K562 (cell line): ENCODE results near the gene ACTN3. TPM values are rescaled to one million over a fixed set of nuclear protein-coding genes. Genes with fewer than 3 reads are reported as not detected.
A peak's percentile ranks its signal among the peaks of the same experiment; 100 is the strongest.

Experiments
- ATAC-seq: fragments of 200-7000 bp; cut with Tn5 transposase; 3 replicates; pipeline ENCODE4 v1.9.1; 2020; ENCODE audit warnings: moderate library complexity
- BruUV-seq: library from RNA; stranded (reverse); fragments of 400-500 nt; replicated peaks from 2 replicates; lab custom pipeline; 2021; lab: Mats Ljungman, UMichigan
- CTCF ChIA-PET: fragments of 300-600 bp; formaldehyde crosslinking; extraction: SDS; loops from one replicate; lab custom pipeline; 2021; ENCODE audit warnings: low intra/inter-chr PET ratio; lab: Yijun Ruan, JAX
- POLR2A ChIA-PET: fragments of 300-600, 350-650 bp; sonication (Branson Sonifier 250); formaldehyde crosslinking; extraction: SDS; loops from one replicate; lab custom pipeline; 2021; ENCODE audit warnings: antibody characterized with exemption, inconsistent platforms; lab: Yijun Ruan, JAX
- DNase-seq, 4 experiments: peaks; one replicate each; pipeline versions ENCODE4 v3.0.0 to v3.0.0-alpha.2; 2011 to 2018; ENCODE audit warnings: low spot score in 3 of 4, mixed read lengths in 3 of 4; ENCODE audit errors: extremely low read depth in 1 of 4
- FAIRE-seq: peaks from 2 replicates; lab custom pipeline; 2011; peaks lifted over from hg19 to GRCh38; lab: Jason Lieb, UNC
- H2AFZ ChIP-seq: 2 replicates; pipeline ENCODE4 v1.6.0; 2011; ENCODE audit warnings: low read depth, low read length, control low read depth, inconsistent platforms
- H3K27ac ChIP-seq: fragments of 200-600 bp; 3 replicates; pipeline ENCODE4 v1.8.0; 2011; ENCODE audit warnings: low read depth, mild to moderate bottlenecking, control low read depth, inconsistent platforms, low read length, moderate library complexity, mixed read lengths; ENCODE audit errors: extremely low read depth
- H3K27me3 ChIP-seq, 2 experiments: fragments of 300-600 bp in 1 of 2; 2 replicates in 1 of 2; 3 replicates in 1 of 2; pipeline versions ENCODE4 v1.6.0 to v1.8.0; 2011; ENCODE audit warnings: inconsistent platforms in 2 of 2, low read length in 2 of 2, mild to moderate bottlenecking in 1 of 2, mixed read lengths in 1 of 2, moderate library complexity in 1 of 2; ENCODE audit not compliant: control insufficient read depth in 2 of 2, insufficient read depth in 2 of 2
- H3K36me3 ChIP-seq: fragments of 300-600 bp; 3 replicates; pipeline ENCODE4 v1.8.0; 2011; ENCODE audit warnings: mild to moderate bottlenecking, low read length, inconsistent platforms; ENCODE audit not compliant: control insufficient read depth, insufficient read depth
- H3K4me1 ChIP-seq, 2 experiments: fragments of 200-600 bp in 1 of 2; replicated peaks in 1 of 2; 2 replicates in 1 of 2; 3 replicates in 1 of 2; pipeline versions ENCODE4 v1.5.1 to v1.8.0; 2011; ENCODE audit warnings: inconsistent platforms in 2 of 2, low read length in 2 of 2, mild to moderate bottlenecking in 1 of 2, mixed read lengths in 1 of 2, moderate library complexity in 1 of 2; ENCODE audit not compliant: control insufficient read depth in 2 of 2, insufficient read depth in 2 of 2
- H3K4me2 ChIP-seq: 2 replicates; pipeline ENCODE4 v1.6.1; 2011; ENCODE audit warnings: low read length, control low read depth, inconsistent platforms, mixed read lengths; ENCODE audit not compliant: insufficient read depth
- H3K4me3 ChIP-seq: fragments of 200-600 bp; sonication (generic), shearing (Covaris generic); 2 replicates; pipeline ENCODE4 v1.5.1; 2016; ENCODE audit warnings: control low read depth, inconsistent platforms
- H3K79me2 ChIP-seq: fragments of 200-600 bp; 3 replicates; pipeline ENCODE4 v1.8.0; 2011; ENCODE audit warnings: low read length, inconsistent platforms; ENCODE audit not compliant: control insufficient read depth, insufficient read depth
- H3K9ac ChIP-seq, 2 experiments: 2 replicates each; pipeline versions ENCODE4 v1.6.0 to v1.6.1; 2011; ENCODE audit warnings: low read depth in 2 of 2, low read length in 2 of 2, control low read depth in 1 of 2, inconsistent platforms in 1 of 2, mild to moderate bottlenecking in 1 of 2, mixed read lengths in 1 of 2; ENCODE audit not compliant: insufficient read depth in 1 of 2
- H3K9me1 ChIP-seq: one replicate; pipeline ENCODE4 v1.6.0; 2011; ENCODE audit warnings: inconsistent platforms, mild to moderate bottlenecking, low read length, moderate library complexity; ENCODE audit not compliant: control insufficient read depth, insufficient read depth
- H3K9me3 ChIP-seq: replicated peaks from 2 replicates; pipeline ENCODE4 v1.5.1; 2011; ENCODE audit warnings: low read depth, low read length, inconsistent platforms; ENCODE audit not compliant: control insufficient read depth, insufficient read depth
- H4K20me1 ChIP-seq: replicated peaks from 2 replicates; pipeline ENCODE4 v1.6.1; 2011; ENCODE audit warnings: low read length, inconsistent platforms, mixed read lengths; ENCODE audit not compliant: control insufficient read depth, insufficient read depth
- CBX5 ChIP-seq: IDR thresholded peaks from 2 replicates; pipeline ENCODE4 v1.6.1; 2014; ENCODE audit warnings: low read depth, borderline replicate concordance
- KLF10 ChIP-seq: fragments of 250-450 bp; sonication (Bioruptor Pico); IDR thresholded peaks from 2 replicates; pipeline ENCODE4 v1.6.1; 2021; ENCODE audit warnings: matching md5 sums
- KLF13 ChIP-seq: fragments of 450-650 bp; IDR thresholded peaks from 2 replicates; pipeline ENCODE4 v1.6.1; 2016; ENCODE audit warnings: missing genetic modification characterization, low read depth, mild to moderate bottlenecking, missing compliant biosample characterization, moderate library complexity, borderline replicate concordance
- UBTF ChIP-seq, 2 experiments: IDR thresholded peaks; 2 replicates each; pipeline ENCODE4 v1.6.1; 2012; ENCODE audit warnings: improper control_type of control experiment in 2 of 2, low read depth in 2 of 2, low read length in 2 of 2, borderline replicate concordance in 1 of 2
- ZFP36 ChIP-seq: fragments of 150-350 bp; IDR thresholded peaks from 2 replicates; pipeline ENCODE4 v1.6.1; 2018; ENCODE audit warnings: low read length, low read depth; ENCODE audit not compliant: partially characterized antibody
- WGBS: fragments of 100-300 bp; shearing (Covaris generic); methylation state at CpG from one replicate; pipeline ENCODE4 v1.1.6; 2016; ENCODE audit warnings: low coverage, mixed read lengths; ENCODE audit not compliant: insufficient coverage; ENCODE audit errors: missing lambda C conversion rate; 5-methylcytosine and 5-hydroxymethylcytosine counted together
- in situ Hi-C: fragments of 300-500 bp; cut with MboI; formaldehyde crosslinking; loops from 4 replicates; pipeline ENCODE4 v1.15.0; 2018; ENCODE audit warnings: inconsistent platforms, mixed read lengths
- intact Hi-C: fragments of 100-400 bp; cut with micrococcal nuclease; formaldehyde crosslinking; loops from 2 replicates; pipeline ENCODE4 v1.14.2; 2022
- polyA plus RNA-seq, 8 experiments: library from polyadenylated mRNA; depleted of rRNA in 4 of 8; stranded (reverse) in 5 of 8; unstranded in 3 of 8; fragments of >200 nt; fragmentation: Nextera tagmentation in 2 of 8; fragmentation: Illumina TruSeq in 1 of 8; extraction: Ambion mirVana in 2 of 8; extraction: Trizol in 1 of 8; gene quantifications; 2 replicates each; pipeline versions ENCODE4 v1.2.1 to v1.2.3, GENCODE V29; 2011 to 2014; ENCODE audit warnings: inconsistent platforms in 1 of 8, missing spikeins in 1 of 8
- total RNA-seq, 7 experiments: library from RNA; depleted of rRNA in 6 of 7; stranded (reverse); fragments of >200 nt in 6 of 7; fragmentation: Illumina TruSeq in 2 of 7; extraction: Trizol in 2 of 7; gene quantifications; 2 replicates each; pipeline versions ENCODE4 v1.2.1 to v1.2.3, GENCODE V29; 2011 to 2021; ENCODE audit warnings: low replicate concordance in 1 of 7

The ACTN3 gene
- total and polyA plus RNA-seq, 9 of the 15 experiments (the other 6 are each of a cell fraction or from before 2014, with no cell fraction given) = not detected

- TF ChIP-seq UBTF (IDR thresholded peaks at IDR 0.05; ENCODE audit: borderline replicate concordance in 1 of 2, low read depth in 2 of 2, low read length in 2 of 2) (no peak), KLF10 (CRISPR knock-in tag) (no peak), KLF13 (tag) (no peak)
- TF ChIP-seq, all 486 proteins: peak for 0
These were observed 19.5 kb downstream of the ACTN3 start (continued) for GRCh38 chr11:66566221-66566620.

GRCh38 chr11:66567787-66568123, 21.1 kb downstream of the ACTN3 start:
- in situ Hi-C loops (loop anchor here (5.0 kb wide), 1 partner anchor 270 kb away; no protein-coding TSS in a partner anchor), intact Hi-C loops (no loop called here)
- Histone ChIP-seq H3K9ac (peak overlapping the region in 1 of 2 experiments; percentile 83; a peak in 2 of 4 replicates), H4K20me1 (no peaks in the 10 kb centered on the region), H3K4me1 (peaks cover 8 to 19% of the 10 kb centered on the region in 2 experiments; a peak in 4 of 5 replicates), H3K4me3 (peak overlapping the region; percentile 48), H2AFZ (peak overlapping the region; percentile 89), H3K9me1 (no peaks in the 10 kb centered on the region), H3K9me3 (no peaks in the 10 kb centered on the region), H3K36me3 (no peaks in the 10 kb centered on the region), H3K27me3 (peaks cover 0 to 10% of the 10 kb centered on the region in 2 experiments; a peak in 2 of 5 replicates), H3K79me2 (no peaks in the 10 kb centered on the region), H3K4me2 (peak overlapping the region; percentile 72), H3K27ac (no peak overlapping the region)
- FAIRE-seq (no peak), ATAC-seq (no peak), DNase-seq (no peak)
- ChIA-PET POLR2A (interaction anchor here (0.5 to 1.8 kb wide), 5 partner anchors 8 to 923 kb away, joined by 3 to 5 read pairs (median 4); no protein-coding TSS in a partner anchor), CTCF (no interaction called here)
- WGBS = 25% methylated on average over 15 of the region's 15 CpGs
- peak; percentile 18 for TF ChIP-seq ZFP36
- TF ChIP-seq CBX5 = no peak
- BruUV-seq = no TSS peak
